ENCODE measurements around the gene CFLAR. TPM values are rescaled to one million over a fixed set of nuclear protein-coding genes. Genes with fewer than 3 reads are reported as not detected.

CFLAR gene
- total and polyA plus RNA-seq, 4 donors: 24.4 to 169 (median 45.5) TPM

- H3K9ac ChIP-seq (ENCODE audit: low read depth in 1 of 2, low read length in 2 of 2): no peak overlapping the region
- WGBS: 93% methylated on average over 8 of the region's 8 CpGs
- H3K4me1 ChIP-seq (ENCODE audit: control insufficient read depth in 4 of 4, insufficient read depth in 4 of 4, low read length in 3 of 4): peaks cover 0 to 15% (median 6%) of the 10 kb centered on the region in 4 donors
- H3K4me3 ChIP-seq (ENCODE audit: low read depth in 1 of 3, low read length in 3 of 3): no peak overlapping the region
- H3K9me3 ChIP-seq (ENCODE audit: control insufficient read depth in 4 of 4, low read length in 3 of 4): no peaks in the 10 kb centered on the region
- TF ChIP-seq GABPA (IDR thresholded peaks at IDR 0.05 in 1 of 2, conservative IDR thresholded peaks at IDR 0.05 in 1 of 2) (no peak), EGR1 (IDR thresholded peaks at IDR 0.05; ENCODE audit: low read depth in 2 of 2) (no peak), HNF4G (IDR thresholded peaks at IDR 0.05) (no peak), NR2F2 (IDR thresholded peaks at IDR 0.05) (no peak), MAX (IDR thresholded peaks at IDR 0.05) (no peak), CTCF (IDR thresholded peaks at IDR 0.05; ENCODE audit: low read depth, low read length, missing input control) (no peak), JUND (IDR thresholded peaks at IDR 0.05) (no peak), ZBTB33 (IDR thresholded peaks at IDR 0.05) (no peak), RAD21 (IDR thresholded peaks at IDR 0.05) (no peak), FOXA1 (IDR thresholded peaks at IDR 0.05) (no peak), SP1 (IDR thresholded peaks at IDR 0.05) (no peak), HNF4A (conservative IDR thresholded peaks at IDR 0.05) (no peak), YY1 (IDR thresholded peaks at IDR 0.05) (no peak), FOXA2 (IDR thresholded peaks at IDR 0.05) (no peak)
- H3K27ac ChIP-seq (ENCODE audit: low read depth in 1 of 2, low read length in 2 of 2): no peak overlapping the region
- H3K36me3 ChIP-seq (ENCODE audit: control insufficient read depth in 4 of 4, insufficient read depth in 3 of 4, low read depth in 1 of 4, low read length in 3 of 4): peaks cover 0 to 14% (median 4%) of the 10 kb centered on the region in 4 donors
- H3K27me3 ChIP-seq (ENCODE audit: control insufficient read depth in 4 of 4, insufficient read depth in 4 of 4, low read length in 3 of 4): no peaks in the 10 kb centered on the region
- no peak for DNase-seq (ENCODE audit: low spot score)
Measured at GRCh38 chr2:201201371-201201770, 85.4 kb downstream of the CFLAR start.

- no peaks in the 10 kb centered on the region for H3K9me3 ChIP-seq (ENCODE audit: control insufficient read depth in 4 of 4, low read length in 3 of 4)
- no peak for DNase-seq (ENCODE audit: low spot score)
- WGBS: 76% methylated on average over 6 of the region's 6 CpGs
- TF ChIP-seq RAD21 (IDR thresholded peaks at IDR 0.05) (peak in 1 of 2 donors; percentile 4), MAX (IDR thresholded peaks at IDR 0.05) (no peak)
- no peak overlapping the region for H3K27ac ChIP-seq (ENCODE audit: low read depth in 1 of 2, low read length in 2 of 2)
- no peak overlapping the region for H3K4me3 ChIP-seq (ENCODE audit: low read depth in 1 of 3, low read length in 3 of 3)
- H3K36me3 ChIP-seq (ENCODE audit: control insufficient read depth in 4 of 4, insufficient read depth in 3 of 4, low read depth in 1 of 4, low read length in 3 of 4): peaks cover 2 to 12% (median 4%) of the 10 kb centered on the region in 4 donors
- peaks cover 0 to 15% (median 6%) of the 10 kb centered on the region in 4 donors for H3K4me1 ChIP-seq (ENCODE audit: control insufficient read depth in 4 of 4, insufficient read depth in 4 of 4, low read length in 3 of 4)
- no peak overlapping the region for H3K9ac ChIP-seq (ENCODE audit: low read depth in 1 of 2, low read length in 2 of 2)
- H3K27me3 ChIP-seq (ENCODE audit: control insufficient read depth in 4 of 4, insufficient read depth in 4 of 4, low read length in 3 of 4): no peaks in the 10 kb centered on the region
Measured at GRCh38 chr2:201203916-201204654, 88.1 kb downstream of the CFLAR start.
